ENCODE results near the gene COPG2.
"Not testable (repeated sequence)": the region's sequence is repeated elsewhere in the genome, so short reads cannot be mapped to it uniquely, and the experiment has no call there.

COPG2 gene

DNA sequence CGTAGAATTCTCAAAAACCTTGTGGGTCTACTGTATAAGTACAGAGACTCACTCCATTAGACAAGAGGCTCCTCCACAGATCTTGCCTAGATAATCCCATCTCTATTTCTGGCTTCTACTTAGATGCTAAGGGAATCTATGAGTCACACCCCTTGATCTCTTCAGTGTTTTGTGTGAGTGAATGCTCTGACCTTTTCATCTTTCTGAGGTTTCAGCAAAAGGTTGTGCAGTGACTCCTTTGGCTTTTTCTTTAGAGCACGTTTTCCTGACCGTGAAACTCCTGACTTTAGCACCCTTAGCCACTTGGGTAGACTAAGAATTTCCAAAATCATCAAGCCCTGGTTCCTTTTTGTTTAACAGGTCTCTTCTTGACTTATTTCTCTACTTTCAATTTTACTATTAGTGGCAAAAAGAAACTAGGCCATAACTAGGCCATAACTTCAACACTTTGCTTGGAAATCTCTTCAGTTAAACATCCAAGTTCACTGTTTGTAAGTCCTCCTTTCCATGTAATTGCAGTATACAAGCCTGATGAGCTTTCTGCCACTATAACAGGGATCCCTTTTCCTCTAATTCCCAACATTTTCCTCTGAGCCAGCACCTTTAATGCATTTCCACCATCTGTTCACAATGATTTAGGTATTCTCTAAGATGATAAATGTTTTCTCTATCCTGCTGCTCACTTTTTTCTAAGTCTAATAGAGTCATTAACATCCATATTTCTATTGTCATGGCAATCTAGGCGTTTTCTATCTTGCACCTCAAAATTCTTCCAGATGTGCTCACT, 19.4 kb downstream of the COPG2 start:
- DNase-seq, result no peak

DNA sequence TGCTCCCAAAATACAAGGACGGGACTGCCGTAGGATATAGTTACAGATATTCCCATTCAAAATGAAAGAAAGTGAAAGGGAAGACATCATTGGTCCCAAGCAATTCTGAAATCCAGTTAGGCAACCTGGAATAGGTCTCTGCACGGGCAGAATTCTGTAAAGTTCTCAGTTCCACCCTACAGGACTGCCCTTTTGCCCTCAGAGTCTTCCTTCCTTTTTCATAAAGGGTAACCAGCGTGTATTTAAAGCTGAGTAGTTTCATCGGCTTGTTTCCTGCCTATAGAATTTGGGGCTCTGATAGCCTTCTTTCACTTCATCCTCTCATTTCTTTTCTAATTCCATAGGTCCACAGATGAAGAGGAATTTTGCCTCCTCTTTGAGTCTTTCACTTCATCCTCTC, 20.0 kb downstream of the COPG2 start:
- no peak for DNase-seq

DNA sequence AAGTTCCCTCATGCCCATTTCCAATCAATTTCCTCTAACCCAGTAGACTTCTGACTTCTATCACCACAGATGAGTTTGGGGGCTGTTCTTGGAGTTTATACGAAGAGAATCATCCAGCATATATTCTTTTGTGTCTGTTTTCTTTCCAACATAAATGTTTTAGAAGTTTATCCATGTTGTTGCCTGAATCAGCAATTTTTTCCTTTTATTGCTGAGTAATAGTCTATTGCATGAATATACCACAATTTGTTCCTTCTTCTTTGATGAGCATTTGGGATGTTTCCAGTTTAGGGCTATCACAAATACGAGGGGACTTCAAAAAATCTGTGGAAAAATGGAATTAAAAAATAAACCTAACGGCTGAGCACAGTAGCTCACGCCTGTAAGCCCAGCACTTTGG, 26.2 kb downstream of the COPG2 start:
- no peak for DNase-seq

DNA sequence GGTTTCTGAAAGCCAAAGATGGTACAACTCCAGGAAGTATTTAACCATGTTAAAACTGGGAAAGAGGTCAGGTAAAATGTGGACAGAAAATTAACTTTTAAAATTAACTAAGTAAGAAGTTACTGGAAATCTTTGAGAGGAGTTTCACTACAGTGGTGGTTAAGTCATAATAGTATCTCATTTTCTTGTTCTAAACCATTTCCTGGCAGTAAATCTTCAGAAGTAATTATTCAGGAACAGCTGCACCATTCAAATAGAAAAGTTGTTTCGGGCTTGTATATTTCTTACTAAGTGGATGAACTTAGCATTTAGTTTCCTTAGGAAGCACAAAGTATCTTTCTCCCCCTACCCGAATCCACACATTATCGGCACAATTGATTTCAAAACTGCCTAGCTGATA, 27.1 kb downstream of the COPG2 start:
- DNase-seq, result no peak

DNA sequence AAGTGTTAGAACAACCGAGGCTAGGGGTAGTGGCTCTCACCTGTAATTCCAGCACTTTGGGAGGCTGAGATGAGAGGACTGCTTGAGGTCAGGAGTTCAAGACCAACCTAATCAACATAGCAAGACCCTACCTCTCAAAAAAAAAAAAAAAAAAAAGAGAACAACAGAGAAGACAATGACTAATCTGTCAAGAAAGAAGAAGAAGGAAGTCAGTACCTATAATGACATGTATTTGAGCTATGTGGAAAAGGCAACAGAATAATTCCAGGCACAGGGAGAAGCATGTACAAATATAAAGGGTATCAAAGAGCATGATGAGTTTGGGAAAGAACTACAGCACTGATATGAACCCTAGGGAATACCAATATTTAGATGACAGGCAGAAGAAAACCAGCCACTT, 27.5 kb downstream of the COPG2 start:
- DNase-seq, result no peak

DNA sequence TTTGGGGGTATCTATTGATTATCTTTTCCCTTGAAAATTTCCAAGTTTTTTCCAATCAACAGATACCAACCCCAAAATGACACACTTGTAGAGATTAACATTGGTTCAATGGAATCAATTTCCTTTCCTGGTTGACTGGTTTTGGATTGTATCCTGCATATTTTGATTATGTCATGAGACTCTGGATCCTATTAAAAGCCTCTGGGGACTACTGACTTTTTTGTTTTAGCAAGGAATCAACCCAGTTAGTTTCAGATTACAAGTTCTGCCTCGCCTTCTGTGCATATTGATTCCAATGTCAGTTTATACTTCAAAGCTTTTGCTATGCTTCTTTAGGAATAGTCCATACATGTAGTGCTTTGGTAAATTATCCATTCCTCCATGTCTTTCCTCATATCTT, 29.2 kb downstream of the COPG2 start:
- no peak for DNase-seq

DNA sequence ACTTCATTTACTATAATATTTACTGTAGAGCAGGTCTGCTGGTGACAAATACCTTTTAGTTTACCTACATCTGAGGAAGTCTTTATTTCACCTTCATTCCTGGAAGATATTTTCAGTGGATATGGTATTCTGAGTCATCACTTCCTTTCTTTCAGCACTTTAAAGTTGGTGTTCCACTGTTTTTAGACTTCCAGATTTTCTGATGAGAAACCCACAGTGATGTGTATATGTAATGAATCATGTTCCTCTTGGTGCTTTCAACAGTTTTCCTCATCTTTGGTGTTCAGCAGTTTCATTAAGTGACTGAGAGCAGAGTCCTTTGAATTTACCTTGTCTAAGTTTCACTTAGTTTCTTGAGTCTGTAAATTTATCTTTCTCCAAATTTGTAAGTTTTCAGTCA, 36.4 kb downstream of the COPG2 start:
- no peak for DNase-seq

DNA sequence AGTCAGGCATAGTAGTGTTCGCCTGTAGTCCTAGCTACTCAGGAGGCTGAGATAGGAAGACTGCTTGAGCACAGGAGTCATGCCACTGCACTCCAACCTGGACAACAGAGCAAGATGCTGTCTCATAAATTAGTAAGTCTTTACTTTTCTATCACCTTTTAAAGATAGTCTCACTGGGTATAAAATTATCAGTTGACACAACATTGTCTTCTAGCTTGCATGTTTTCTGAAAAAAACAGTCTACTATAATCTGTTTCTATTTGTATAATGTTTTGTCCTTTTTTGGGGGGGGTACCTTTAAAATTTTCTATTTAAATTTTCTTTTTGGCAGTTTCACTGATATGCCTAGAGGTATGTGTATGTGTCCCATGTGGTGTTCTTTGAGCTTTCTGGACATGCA, 39.6 kb downstream of the COPG2 start:
- no peak for DNase-seq

DNA sequence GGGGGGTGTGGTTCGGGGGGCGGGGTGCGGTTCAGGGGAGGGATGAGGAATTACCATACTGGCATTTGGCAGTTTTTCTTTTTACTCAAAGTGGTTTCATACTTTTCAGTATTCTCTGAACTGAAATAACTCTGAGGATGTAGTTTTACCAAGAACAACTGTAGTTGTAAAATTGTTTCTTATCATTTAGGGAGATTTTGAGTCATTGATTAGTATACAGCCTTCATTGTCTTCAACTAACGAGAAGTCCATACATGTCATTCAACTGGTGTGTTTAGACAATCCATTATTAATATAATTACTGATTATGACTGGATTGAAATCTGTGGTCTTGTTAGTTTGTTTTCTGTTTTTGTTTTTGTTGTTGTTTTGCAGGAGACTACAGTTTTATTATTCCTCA, 40.8 kb downstream of the COPG2 start:
- no peak for DNase-seq

DNA sequence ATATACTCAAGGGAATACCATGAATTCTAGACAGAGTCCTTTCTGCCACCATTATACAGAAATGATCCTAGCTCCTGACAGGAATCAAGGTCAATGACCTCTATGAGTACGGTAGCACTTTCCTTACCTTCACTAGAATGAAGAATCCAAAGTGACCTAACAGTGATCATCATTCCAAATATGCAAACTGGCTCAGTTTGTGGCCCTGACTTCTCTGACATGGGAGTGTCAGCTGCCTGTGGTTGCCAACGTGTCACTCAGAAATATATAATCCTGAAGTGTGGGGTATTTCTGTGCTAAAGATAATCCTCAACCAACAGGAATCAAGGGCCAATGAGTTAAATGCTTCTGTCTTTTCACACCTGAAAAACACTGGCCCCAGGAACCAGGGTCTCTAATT, 45.7 kb downstream of the COPG2 start:
- no peak for DNase-seq

DNA sequence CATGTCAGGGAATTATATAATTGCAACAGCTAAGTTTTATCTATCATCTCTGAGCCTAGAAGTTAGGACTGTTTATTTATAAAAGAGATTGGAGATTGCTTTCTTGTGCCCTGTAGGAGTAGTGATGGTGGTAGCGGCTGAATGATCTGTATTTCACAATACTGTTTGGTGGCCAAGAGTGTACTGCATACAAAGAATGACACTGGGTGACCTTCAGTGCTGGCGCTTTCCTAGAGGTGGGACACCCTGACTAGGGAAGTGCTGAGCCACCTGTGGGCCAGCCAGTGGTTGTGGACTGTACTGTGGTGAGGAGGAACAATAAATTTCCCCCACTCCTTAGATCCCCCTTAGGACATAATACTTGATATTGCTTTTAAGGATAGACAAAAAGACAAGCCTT, 53.0 kb downstream of the COPG2 start:
- DNase-seq, result no peak

DNA sequence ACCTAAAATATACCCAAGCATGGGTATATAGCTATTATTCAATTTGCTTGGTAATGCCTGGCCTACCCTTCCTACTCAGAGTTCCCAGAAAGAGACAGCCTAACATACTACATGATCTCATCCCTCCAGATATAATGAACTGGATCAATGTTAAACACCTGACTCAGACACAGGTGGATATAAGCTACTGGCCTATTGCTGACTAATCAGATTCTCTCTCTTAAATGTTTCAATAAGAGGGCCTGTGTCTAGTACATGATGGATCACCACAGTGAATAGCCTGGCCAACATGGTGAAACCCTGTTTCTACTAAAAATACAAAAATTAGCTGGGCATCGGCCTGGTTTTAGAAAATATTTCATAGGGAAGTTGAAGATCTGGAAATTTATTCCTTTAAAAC, 54.1 kb downstream of the COPG2 start:
- no peak for DNase-seq

DNA sequence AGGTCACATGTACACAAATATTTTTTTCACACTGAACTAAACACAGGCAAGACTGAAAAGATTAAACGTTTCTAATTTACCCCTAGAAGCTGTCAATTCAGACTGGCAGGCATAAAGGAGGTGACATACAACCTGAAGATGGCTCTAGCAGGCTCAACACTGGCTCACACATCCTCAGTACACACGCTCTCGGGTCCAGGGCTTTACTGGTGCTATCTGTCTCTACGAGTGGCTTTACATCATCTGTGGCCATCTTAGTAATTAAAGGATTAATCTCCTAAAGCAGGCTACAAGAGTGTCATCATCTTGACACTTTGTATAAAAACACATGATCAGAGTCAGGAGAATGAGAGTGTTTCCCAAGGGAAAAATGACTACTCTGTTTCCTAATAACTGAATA, 57.3 kb downstream of the COPG2 start:
- no peak for DNase-seq

DNA sequence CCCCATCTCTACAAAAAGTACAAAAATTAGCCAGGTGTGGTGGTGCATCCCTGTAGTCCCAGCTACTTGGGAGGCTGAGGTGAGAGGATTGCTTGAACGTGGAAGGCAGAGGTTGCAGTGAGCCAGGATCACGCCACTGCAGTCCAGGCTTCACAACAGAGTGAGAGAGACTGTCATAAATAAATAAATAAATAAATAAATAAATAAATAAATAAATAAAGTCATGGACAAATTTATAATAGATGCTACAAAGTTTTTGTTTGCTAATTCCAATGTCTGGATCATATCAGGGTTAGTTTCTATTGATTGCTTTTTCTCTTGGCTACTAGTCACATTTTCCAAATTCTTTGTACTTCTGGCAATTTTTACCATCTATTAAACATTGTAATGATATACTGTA, 61.5 kb downstream of the COPG2 start:
- DNase-seq, result not testable (repeated sequence)

DNA sequence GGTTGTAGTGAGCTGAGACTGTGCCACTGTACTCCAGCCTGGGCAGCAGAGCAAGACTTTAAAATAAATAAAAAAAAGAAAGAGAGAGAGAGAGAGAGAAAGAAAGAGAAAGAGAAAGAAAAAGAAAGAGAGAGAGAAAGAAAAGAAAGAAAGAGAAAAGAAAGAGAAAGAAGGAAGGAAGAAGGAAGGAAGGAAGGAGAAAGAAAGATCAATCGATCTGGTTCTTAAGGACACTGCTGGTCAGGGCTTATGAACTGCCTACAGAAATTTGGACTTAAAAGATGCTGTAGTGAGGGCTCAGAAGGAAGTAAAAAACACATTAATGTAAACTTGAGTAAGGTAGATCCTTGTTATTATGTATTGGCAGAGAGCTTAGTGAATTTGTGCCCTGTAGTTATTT, 62.4 kb downstream of the COPG2 start:
- no peak for DNase-seq

DNA sequence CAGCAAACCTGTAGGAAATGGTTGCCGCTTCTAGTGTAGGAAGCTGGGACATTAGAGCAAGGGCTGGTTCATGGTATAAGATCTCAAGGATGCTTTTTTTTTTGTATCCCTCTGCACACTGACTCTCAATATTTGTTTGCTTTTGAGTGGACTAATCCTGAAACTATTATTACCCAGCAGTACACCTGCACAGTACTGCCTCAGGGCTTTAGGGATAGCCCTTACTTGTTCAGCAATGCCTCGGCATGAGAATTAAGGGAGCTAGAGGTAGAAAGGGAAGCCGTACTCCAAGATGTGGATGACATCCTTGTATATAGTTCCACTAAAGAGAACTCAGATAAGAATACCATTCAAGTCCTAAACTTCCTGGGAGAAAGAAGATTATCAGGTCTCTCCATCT, 70.5 kb downstream of the COPG2 start:
- no peak for DNase-seq

DNA sequence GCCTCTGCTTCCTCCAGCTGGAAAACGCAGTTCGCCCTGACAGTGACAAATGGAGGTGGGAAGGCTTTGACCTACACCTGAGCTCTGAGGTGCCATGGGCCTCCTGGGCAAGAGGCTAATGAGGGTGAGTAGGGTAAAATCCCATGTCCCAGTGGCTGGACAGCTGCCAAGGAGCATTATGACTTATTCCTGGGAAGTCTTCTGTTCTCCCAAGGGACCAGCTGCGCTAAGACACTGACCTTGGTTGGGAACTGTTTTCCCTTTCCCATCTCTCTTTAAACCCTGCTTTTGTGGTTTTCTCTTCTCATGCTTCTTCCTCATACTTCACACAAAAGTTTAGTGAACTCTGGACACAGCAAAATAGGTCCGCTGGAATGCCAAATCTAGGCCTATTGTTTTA, 72.6 kb downstream of the COPG2 start:
- DNase-seq, result no peak

DNA sequence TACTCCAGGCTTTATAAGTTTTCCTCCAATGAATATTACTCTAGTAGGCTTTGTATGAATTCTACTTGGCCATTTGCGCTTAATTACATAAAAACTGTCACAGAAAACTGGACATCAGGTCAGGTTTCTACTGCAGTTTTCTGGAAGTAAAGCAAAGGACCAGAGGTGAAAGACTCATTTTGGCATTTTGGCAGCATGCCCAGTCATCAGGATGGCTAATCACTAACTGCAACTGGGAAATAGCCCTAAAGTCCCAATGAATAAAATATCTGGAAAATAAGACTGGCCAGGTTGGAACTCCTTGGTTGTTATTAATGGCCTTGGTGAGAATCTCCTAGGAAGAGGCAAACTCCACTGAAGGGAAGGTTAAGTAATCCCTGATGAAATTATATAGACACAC, 75.5 kb downstream of the COPG2 start:
- DNase-seq, result no peak

DNA sequence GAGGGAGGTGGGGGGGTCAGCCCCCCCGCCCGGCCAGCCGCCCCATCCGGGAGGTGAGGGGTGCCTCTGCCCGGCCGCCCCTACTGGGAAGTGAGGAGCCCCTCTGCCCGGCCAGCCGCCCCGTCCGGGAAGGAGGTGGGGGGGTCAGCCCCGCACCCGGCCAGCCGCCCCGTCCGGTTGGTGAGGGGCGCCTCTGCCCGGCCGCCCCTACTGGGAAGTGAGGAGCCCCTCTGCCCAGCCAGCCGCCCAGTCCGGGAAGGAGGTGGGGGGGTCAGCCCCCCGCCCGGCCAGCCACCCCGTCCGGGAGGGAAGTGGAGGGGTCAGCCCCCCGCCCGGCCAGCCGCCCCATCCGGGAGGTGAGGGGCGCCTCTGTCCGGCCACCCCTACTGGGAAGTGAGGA, 77.1 kb downstream of the COPG2 start:
- DNase-seq, result not testable (repeated sequence)

DNA sequence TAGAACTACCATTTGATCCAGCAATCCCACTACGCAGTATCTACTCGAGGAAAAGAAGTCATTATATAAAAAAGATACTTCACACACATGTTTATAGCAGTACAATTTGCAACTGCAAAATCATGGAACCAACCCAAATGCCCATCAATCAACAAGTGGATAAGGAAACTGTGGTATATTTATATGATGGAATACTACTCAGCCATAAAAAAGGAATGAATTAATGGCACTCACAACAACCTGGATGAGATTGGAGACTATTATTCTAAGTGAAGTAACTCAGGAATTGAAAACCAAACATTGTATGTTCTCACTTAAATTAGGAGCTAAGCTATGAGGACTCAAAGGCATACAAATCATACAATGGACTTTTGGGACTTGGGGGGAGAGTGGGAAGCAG, 82.6 kb downstream of the COPG2 start:
- not testable (repeated sequence) for DNase-seq

DNA sequence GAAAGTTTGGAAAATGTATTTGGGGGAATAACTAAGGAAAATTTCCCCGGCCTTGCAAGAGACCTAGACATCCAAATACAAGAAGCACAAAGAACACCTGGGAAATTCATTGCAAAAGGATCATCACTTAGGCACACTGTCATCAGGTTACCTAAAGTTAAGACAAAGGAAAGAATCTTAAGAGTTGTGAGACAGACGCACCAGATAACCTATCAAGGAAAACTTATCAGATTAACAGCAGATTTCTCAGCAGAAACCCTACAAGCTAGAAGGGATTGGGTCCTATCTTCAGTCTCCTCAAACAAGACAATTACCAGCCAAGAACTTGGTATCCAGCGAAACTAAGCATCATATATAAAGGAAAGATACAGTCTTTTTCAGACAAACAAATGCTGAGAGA, 93.4 kb downstream of the COPG2 start:
- DNase-seq, result not testable (repeated sequence)

DNA sequence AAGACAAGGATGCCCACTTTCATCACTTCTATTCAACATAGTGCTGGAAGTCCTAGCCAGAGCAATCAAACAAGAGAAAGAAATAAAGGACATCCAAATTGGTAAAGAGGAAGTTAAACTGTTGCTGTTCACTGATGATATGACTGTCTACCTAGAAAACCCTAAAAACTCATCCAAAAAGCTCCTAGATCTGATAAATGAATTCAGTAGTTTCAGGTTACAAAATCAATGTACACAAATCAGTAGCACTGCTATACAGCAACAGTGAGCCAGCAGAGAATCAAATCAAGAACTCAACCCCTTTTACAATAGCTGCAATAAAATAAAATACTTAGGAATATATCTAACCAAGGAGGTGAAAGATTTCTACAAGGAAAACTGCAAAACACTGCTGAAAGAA, 98.4 kb downstream of the COPG2 start:
- DNase-seq, result not testable (repeated sequence)

DNA sequence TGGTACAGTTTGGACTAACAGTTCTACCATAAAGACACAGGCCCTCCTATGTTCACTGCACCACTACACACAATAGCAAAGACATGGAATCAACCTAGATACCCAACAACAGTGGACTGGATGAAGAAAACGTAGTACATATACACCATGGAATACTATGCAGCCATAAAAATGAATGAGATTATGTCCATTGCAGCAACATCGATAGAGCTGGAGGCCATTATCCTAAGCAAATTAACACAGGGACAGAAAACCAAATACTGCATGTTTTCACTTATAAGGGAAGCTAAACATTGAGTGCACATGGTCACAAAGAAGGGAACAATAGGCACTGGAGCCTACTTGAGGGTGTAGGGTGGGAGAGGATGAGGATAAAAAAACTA, 101.7 kb downstream of the COPG2 start:
- no peak for DNase-seq

DNA sequence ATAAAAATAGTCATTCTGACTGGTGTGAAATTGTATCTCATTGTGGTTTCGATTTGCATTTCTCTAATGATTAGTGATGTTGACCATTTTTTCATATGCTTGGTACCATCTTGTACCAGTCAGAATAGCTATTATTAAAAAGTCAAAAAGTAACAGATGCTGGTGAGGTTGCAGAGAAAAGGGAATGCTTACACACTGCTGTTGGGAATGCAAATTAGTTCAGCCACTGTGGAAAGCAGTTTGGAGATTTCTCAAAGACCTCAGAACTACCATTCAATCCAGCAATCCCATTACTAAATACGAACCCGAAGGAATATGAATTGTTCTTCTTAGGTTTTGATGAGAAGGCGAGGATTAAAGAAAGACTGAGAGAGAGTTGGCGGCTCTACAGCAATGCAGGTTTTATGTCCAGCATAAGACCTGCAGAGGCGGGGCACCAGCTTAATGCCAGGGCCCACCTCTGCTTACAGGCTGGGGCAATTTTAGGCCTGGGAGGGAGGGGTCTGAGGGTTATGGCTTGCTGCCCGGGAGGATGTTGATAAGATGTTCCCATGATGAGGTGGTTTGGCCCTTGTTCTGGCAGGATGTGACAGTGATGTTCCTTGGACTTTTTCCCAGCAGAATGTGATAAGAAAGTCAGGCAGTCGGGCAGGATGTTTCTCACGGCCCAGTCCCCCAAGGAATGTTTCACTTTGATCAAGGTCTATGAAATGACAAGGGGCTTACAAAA, 102.2 kb downstream of the COPG2 start:
- DNase-seq, result no peak

DNA sequence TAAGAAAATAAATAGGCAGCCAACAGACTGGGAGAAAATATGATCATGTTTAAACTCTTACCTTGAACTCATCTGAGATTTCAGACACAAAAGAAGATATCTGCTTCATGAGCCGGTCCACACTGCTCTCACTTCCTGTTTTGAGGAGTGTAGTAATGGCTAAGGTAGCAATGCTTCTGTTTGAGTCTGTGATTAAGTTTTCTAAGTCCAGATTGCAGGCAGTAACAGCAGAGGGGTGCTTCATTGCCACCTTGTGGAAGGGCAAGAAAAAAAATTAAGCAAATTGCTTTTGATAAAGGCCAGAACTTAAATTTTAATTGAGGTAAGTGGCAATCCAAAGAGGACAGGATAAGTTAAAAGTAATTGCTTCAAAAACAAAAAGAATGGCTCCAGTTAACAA, 107.6 kb downstream of the COPG2 start:
- no peak for DNase-seq

All from KG1 (cell line).